Activated CD8-positive, alpha-beta memory T cell treated with anti-CD3 and anti-CD28 coated beads for 36 hours (primary cell): ENCODE results near the gene EXOC3L1. TPM values are rescaled to one million over a fixed set of nuclear protein-coding genes. Genes with fewer than 3 reads are reported as not detected.

ENCODE experiments used
- CTCF ChIA-PET: fragments of 350-600 bp; sonication (Branson Sonifier 250); formaldehyde crosslinking; loops from one replicate; lab custom pipeline; 2021; ENCODE audit warnings: antibody characterized with exemption; lab: Charles Lee
- POLR2A ChIA-PET: fragments of 350-600 bp; sonication (Branson Sonifier 250); formaldehyde crosslinking; loops from one replicate; lab custom pipeline; 2021; ENCODE audit warnings: antibody characterized with exemption; lab: Charles Lee
- total RNA-seq, 2 experiments: library from RNA; stranded (reverse); gene quantifications; one replicate each; pipeline ENCODE4 v1.2.3, GENCODE V29; 2021

EXOC3L1 gene
- total RNA-seq, 2 experiments from 2014 or later = 0.19 TPM; not detected in 1

DNA sequence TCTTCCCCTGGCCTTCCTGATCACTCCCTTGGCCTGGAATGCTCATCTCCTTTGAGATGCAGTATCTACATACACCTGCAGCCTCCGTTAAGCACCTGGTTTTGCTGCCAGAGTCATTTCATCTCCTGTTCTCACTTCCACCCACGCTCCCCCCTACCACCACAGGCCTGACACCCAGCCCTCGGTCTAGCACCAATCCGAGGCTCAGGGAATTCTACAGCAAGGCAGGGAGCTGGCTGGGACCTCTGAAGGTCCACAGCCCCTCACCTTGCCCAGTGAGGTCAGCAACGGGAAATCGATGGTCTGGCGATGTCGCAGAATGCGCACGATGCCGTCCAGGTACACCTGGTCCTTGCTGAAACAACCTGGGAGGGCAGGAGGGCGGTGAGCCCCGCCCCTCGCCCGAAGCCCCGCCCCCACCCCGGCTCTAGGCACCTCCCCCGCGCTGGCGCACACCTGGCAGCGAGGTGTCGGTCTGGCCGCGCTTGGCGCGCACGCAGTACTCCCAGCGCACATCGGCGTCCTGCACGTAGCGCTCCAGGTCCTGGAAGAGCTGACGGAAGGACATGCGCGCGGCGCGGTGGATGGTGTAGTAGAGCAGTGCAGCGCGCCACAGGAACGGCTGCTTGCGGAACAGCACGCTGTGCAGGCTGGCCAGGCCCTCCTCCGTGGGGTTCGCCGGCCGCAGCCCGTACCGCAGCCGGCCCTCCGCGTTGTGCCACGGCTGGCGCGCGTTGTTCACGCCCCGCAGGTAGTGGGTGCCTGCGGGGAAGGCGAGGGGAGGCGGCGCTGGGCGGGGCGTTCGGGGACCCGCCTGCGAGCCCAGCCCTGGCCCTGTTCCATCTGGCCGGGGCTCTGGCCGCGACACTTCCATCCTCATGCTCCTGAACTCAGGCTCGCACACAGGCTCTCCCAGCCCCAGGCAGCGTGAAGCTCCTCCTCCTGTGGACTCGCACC, 11.9 kb downstream of the EXOC3L1 start:
- ChIA-PET CTCF (interaction anchor here (0.6 to 5.0 kb wide), 6 partner anchors 11 to 201 kb away, joined by 3 to 28 read pairs (median 4); no protein-coding TSS in a partner anchor), POLR2A (no interaction called here)

DNA sequence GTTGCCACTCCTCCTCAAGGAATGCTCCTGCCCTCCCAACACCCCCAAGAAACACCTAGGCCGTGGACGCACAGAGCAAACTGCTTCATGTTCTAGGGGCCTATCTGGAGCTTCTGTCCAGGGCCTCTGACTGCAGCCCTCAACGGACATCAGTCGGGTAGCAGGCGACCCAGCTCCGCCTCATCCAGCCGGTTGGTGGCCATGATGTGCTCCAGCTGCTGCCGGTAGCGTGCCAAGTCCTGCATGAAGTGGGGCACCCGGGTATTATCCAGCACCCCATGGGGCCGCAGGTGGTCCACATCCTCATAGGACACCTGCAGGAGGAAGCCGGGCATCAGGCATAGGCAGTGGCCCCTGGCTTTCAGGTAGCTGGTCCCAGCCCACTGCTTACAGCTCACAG, 13.3 kb downstream of the EXOC3L1 start:
- ChIA-PET CTCF (interaction anchor here (0.5 to 5.0 kb wide), 9 partner anchors 8 to 211 kb away, joined by 3 to 28 read pairs (median 4); partner anchors contain the start of genes FBXL8, MATCAP1 and TRADD), POLR2A (interaction anchor here (0.6 kb wide), 1 partner anchor 302 kb away, joined by 17 read pairs; no protein-coding TSS in a partner anchor)

DNA sequence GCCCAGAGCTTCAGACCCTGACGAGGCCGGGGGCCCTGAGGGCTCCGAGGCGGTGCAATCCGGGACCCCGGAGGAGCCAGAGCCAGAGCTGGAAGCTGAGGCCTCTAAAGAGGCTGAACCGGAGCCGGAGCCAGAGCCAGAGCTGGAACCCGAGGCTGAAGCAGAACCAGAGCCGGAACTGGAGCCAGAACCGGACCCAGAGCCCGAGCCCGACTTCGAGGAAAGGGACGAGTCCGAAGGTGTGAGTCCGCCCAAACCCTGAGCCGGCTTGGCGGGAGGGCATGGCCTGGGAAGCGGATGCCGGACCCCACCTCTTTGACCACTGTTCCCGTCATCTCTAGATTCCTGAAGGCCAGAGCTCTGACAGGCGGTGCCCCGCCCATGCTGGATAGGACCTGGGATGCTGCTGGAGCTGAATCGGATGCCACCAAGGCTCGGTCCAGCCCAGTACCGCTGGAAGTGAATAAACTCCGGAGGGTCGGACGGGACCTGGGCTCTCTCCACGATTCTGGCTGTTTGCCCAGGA, 15.2 kb downstream of the EXOC3L1 start:
- ChIA-PET POLR2A (interaction anchor here (0.8 to 1.6 kb wide), 2 partner anchors 9 to 12 kb away, joined by 3 to 10 read pairs; partner anchors contain the start of gene HSF4), CTCF (interaction anchor here (0.8 to 5.0 kb wide), 8 partner anchors 10 to 146 kb away, joined by 3 to 28 read pairs (median 4); partner anchors contain the start of genes B3GNT9, CBFB, E2F4 and MATCAP1)

DNA sequence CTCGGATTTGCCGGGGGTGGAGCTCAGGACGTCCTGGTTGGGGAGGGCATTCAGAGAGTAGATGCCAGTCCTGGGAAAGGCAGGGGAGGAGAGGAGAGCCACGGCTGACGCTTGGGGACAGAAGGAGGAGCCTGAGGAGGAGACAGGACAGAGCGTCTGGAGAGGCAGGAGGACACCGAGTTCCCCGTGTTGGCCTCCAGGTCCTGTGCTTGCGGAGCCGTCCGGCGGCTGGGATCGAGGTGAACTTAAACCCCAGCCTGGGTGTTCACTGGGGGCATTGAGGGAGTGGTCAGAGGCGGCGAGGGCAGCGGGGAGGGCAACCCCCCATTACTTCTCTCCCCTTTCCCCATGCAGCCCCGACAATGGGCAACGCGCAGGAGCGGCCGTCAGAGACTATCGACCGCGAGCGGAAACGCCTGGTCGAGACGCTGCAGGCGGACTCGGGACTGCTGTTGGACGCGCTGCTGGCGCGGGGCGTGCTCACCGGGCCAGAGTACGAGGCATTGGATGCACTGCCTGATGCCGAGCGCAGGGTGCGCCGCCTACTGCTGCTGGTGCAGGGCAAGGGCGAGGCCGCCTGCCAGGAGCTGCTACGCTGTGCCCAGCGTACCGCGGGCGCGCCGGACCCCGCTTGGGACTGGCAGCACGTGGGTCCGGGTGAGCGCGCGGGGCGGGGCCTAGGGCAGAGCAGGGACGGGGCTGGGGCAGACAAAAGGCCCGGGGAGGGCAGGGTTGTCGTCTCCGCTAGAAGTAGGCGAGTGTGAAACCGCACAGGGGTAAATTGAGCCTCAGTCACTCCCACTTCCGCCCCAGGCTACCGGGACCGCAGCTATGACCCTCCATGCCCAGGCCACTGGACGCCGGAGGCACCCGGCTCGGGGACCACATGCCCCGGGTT, 15.9 kb downstream of the EXOC3L1 start:
- ChIA-PET CTCF (interaction anchor here (0.8 to 5.0 kb wide), 10 partner anchors 10 to 145 kb away, joined by 3 to 28 read pairs (median 4); partner anchors contain the start of genes B3GNT9, CBFB, E2F4 and MATCAP1), POLR2A (interaction anchor here (0.6 to 1.6 kb wide), 4 partner anchors 9 to 339 kb away, joined by 3 to 10 read pairs (median 3); partner anchors contain the start of gene HSF4)

DNA sequence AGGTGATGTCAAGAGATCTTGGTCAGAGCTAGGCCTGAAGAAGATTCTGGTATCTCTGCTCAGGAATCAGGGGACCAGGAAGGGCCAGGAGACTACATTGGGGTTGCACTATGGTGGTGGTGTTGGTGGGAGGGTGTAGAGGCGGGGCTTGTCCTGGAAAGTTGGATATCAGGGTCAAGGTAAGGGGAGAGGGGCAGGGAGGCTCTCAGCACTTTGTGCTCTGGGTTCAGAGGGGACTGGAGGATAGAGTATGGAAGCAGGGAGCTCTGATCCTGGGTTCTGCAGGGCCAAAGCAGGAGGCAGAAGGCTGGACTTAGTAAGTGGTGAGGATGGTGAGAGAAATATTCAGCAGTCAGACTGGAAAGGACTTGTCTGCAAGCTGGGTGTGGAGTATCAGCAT, 16.6 kb downstream of the EXOC3L1 start:
- ChIA-PET CTCF (interaction anchor here (0.7 to 1.5 kb wide), 5 partner anchors 9 to 19 kb away, joined by 3 to 6 read pairs (median 4); partner anchors contain the start of gene E2F4), POLR2A (interaction anchor here (1.0 kb wide), 1 partner anchor 12 kb away, joined by 3 read pairs; no protein-coding TSS in a partner anchor)

DNA sequence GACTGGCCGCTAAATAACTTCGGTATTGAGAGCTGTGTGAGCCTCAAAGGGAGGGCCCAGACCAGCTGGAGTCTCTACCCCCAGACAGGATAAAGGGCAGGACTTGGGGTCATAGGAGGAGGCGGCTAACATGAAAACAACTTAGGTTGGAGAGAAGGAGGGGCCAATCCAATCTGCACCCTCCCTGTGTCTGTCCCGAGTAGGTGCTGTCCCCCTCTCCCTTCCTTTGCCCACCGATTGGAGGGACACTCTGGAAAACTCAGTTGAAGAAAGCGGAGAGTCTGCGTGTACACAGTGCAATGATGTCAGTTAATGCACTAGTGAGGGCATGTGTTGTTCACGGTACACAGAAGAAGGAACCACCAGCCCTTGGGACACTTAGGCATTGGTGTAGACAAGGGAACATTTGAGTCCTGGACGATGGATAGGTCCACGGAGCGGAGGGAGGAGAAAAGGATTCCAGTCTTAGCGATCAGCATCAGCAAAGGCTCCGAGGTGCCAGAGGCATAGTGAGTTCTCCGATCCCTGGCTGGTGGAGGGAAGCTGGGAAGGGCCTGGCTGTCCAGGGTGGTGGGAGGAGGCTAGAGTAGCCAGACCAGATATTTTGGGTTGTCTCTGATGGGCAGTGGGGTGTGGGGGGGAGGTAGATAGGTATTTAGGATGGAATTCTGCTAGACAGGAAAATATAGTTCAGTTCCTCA, 18.8 kb downstream of the EXOC3L1 start:
- POLR2A ChIA-PET = interaction anchor here (3.0 kb wide), 1 partner anchor 11 kb away, joined by 14 read pairs; the partner anchor contains the start of genes FBXL8 and TRADD
- CTCF ChIA-PET = interaction anchor here (1.0 to 2.4 kb wide), 6 partner anchors 10 to 195 kb away, joined by 3 to 10 read pairs (median 6); partner anchors contain the start of gene MATCAP1

DNA sequence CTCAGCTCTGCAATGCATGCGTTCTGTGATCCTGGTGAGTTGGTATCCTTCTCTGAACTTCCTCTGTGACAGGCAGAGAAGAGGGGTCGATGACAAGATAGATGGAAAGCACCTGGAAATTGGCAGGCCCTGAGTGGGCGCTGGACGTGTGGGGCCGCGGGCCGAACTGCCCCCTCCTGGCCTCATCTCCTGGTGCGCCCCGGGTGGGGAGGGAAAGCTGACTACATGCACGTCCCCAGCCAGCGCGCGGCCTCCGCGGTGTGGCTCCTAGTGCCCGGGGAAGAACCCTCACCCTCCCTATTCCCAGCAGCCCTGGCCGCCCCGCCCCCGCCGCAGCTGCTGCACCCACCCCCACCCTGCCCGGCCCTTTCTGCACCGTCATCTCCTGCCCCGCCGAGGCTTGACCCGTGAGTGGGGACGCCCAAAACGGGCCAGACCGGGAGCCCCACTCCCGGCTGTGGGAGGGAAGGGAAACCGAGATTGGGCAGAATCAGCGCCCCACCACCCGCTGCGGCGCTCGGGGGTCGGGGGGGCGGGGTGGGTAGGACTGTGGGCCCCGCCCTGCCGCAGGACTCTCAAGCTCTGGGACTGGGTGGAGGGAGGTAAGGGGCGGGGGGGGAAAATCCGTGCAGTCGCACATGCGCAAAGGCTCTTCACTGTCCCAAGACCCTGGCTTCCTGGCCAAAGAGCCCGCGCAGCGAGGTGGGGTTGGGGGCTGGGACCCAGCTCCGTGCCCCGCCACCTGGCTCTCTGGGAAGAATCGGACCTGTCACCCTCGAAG, 19.6 kb downstream of the EXOC3L1 start, which contains the start of gene NOL3:
NOL3 (plus strand) TSS at position 371 of the 781 bp plus-strand sequence.
- POLR2A ChIA-PET = interaction anchor here (0.7 to 3.0 kb wide), 3 partner anchors 11 to 355 kb away, joined by 3 to 14 read pairs (median 4); partner anchors contain the start of genes FBXL8 and TRADD

DNA sequence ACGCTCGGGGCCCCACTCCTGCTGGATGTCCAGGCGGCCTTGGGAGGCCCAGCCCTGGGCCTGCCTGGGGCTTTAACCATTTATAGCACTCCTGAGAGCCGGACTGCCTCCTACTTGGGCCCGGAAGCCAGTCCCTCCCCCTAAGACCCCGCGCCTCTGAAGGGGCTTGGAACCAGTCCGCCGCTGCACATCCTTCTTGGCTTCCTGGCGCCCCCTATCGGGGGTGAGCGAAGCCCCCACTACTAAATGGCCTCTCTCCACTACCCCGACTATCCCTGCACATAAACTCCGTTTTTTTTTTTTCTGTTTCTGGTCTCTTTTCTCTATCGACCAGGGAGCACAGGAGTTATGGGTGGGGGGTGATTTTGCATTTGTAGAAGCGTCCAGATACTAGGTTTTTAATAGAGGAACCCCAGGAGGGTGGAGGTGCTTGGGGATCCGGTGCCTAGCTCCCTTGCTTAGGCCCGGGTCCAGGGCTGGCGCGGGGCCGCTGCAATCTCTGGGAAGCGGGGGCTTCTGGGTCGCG, 20.2 kb downstream of the EXOC3L1 start:
- CTCF ChIA-PET = interaction anchor here (0.7 to 2.4 kb wide), 14 partner anchors 9 to 216 kb away, joined by 3 to 10 read pairs (median 4); partner anchors contain the start of genes CES3 and MATCAP1

More for the DNA sequence above, 19.6 kb downstream of the EXOC3L1 start, which contains the start of gene NOL3:
- CTCF ChIA-PET = interaction anchor here (0.6 to 2.4 kb wide), 13 partner anchors 10 to 216 kb away, joined by 3 to 10 read pairs (median 3); partner anchors contain the start of genes CES3 and MATCAP1

DNA sequence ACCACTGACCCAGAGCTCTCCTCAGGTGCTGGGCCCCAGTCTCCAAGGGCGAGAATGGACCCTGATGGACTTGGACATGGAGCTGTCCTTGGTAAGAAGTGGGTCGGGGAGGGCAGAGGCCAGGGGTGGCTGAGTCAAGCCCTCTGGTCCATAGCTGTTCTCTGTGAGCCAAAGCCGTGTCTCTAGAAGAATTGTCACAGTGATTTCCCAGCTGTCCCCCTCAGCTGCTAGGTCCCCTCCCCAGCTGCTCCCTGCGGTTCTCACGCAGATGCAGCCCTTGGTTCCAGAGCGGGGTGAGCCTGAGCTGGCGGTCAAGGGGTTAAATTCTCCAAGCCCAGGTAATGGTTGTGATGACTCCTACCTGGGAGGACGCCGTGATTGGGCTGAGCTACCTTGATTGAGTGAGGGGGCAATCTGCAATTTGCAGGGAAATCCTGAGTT, 20.9 kb downstream of the EXOC3L1 start:
- ChIA-PET CTCF (interaction anchor here (0.6 to 2.4 kb wide), 8 partner anchors 10 to 215 kb away, joined by 3 to 7 read pairs (median 4); partner anchors contain the start of gene MATCAP1), POLR2A (interaction anchor here (0.6 to 3.0 kb wide), 2 partner anchors 9 to 53 kb away, joined by 6 to 14 read pairs; partner anchors contain the start of genes FBXL8 and TRADD)

More for the DNA sequence above, 20.2 kb downstream of the EXOC3L1 start:
- POLR2A ChIA-PET = interaction anchor here (0.7 to 3.0 kb wide), 3 partner anchors 10 to 356 kb away, joined by 3 to 14 read pairs (median 4); partner anchors contain the start of genes FBXL8 and TRADD

DNA sequence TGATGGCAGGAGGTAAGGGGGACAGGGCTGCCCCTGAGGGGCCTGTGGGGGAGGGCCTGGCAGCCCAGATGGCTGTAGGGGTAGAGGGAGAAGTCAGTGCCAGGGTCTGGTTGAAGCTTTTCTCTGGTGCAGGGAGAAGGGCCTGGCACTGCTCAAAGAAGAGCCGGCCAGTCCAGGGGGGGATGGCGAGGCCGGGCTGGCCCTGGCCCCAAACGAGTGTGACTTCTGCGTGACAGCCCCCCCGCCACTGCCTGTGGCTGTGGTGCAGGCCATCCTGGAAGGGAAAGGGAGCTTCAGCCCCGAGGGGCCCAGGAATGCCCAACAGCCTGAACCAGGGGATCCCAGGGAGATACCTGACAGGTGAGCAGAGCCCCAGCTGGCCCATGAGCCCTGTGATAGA, 22.3 kb downstream of the EXOC3L1 start:
- ChIA-PET POLR2A (no interaction called here), CTCF (interaction anchor here (1.2 to 2.0 kb wide), 2 partner anchors 10 to 16 kb away, joined by 3 to 5 read pairs; partner anchors contain the start of gene MATCAP1)

DNA sequence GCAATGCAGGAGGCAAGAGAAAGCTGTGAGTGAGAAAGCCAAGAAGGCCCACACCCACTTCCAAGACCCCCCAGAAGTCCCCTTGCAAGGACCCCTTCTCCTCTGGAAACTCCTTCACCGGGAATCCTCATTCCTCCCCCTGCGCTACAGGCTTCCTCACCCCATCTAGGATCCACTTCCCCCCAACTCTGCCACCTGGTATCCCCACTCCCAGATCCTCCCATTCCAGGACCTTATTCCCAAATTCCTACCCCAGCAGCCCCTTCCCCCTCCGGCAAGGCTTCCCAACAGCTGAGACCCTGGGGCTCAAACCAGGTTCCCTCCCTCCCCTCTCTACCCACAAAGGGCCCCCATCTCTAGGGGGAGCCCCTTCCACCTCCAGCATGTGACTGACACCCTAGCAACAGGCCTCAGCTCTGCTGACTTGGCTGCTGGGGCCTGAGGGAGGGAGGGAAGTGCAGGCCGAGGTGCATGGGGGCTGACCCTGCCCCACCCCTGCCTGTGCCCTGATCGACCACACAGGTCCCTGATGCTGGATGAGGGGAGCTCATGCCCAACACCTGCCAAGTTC, 23.3 kb downstream of the EXOC3L1 start:
- CTCF ChIA-PET = interaction anchor here (1.2 to 2.9 kb wide), 2 partner anchors 11 to 12 kb away, joined by 3 to 8 read pairs; no protein-coding TSS in a partner anchor
- POLR2A ChIA-PET = interaction anchor here (1.1 kb wide), 1 partner anchor 12 kb away, joined by 8 read pairs; no protein-coding TSS in a partner anchor

DNA sequence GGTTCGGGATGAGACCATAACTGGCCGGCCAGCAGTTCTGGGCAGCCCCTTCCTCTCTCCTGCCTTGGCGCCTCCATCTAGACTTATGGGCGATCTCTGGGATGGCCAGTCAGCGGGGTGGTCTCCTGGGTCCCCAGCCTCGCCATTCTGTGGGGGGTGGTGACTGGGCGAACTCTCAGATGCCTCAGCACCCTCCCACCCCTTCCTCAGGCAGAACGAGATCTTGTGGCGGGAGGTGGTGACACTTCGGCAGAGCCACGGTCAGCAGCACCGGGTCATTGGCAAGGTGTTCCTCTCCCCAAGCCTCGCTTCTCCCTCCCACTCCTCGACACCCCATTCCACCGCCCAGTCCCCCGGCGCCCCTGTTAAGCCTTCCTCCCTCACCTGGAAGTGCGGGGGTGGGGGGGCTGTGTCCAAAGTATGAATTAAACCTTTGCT, 23.8 kb downstream of the EXOC3L1 start:
- ChIA-PET CTCF (interaction anchor here (2.9 kb wide), 1 partner anchor 11 kb away, joined by 8 read pairs; no protein-coding TSS in a partner anchor), POLR2A (interaction anchor here (1.1 to 2.2 kb wide), 2 partner anchors 9 to 11 kb away, joined by 8 to 10 read pairs; no protein-coding TSS in a partner anchor)

DNA sequence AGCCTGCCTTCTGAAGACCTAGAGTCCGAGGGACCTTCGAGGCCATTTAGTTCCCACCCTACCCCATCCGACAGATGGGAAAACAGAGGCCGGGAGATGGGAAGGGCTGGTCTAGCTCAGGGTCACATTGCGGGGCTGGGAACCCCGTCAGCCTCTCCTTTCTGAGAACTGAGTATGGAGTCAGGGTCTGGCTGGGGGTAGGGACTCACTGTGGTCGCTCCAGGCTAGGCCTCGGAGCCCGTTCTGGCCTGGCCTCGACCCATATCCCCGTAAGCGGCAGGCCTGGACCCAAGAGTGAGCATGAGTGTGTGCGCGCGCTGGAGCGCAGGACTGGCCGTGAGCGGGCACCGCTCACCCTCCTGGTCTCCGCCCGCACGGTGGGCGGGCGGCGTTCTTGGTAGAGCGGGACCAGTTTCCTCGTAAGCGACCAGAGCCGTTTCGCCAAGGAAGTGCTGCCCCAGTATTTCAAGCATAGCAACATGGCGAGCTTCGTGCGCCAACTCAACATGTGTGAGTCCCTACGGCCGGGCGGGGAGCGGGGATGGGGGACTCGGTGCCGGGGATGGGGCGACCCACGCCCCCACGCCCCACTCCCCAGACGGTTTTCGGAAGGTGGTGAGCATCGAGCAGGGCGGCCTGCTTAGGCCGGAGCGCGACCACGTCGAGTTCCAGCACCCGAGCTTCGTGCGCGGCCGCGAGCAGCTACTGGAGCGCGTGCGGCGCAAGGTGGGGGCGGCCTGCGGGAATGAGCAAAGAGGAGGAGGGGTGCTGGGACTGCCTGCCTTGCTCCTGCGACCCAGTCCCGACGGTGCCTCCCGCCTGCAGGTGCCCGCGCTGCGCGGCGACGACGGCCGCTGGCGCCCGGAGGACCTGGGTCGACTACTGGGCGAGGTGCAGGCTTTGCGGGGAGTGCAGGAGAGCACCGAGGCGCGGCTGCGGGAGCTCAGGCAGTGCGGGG, 24.5 kb downstream of the EXOC3L1 start:
- CTCF ChIA-PET = interaction anchor here (0.7 to 2.9 kb wide), 3 partner anchors 10 to 288 kb away, joined by 3 to 8 read pairs (median 3); no protein-coding TSS in a partner anchor

More for the DNA sequence above, 24.5 kb downstream of the EXOC3L1 start:
- POLR2A ChIA-PET = interaction anchor here (1.1 to 2.2 kb wide), 2 partner anchors 10 to 11 kb away, joined by 8 to 10 read pairs; no protein-coding TSS in a partner anchor
